Embryonic facial prominence (tissue), 1 donor: ENCODE data around the gene GAS1.

ENCODE experiments used
- DNase-seq: peaks from one replicate; pipeline ENCODE4 v3.0.0-alpha.2; 2016; ENCODE audit errors: extremely low spot score

Gene GAS1

DNA sequence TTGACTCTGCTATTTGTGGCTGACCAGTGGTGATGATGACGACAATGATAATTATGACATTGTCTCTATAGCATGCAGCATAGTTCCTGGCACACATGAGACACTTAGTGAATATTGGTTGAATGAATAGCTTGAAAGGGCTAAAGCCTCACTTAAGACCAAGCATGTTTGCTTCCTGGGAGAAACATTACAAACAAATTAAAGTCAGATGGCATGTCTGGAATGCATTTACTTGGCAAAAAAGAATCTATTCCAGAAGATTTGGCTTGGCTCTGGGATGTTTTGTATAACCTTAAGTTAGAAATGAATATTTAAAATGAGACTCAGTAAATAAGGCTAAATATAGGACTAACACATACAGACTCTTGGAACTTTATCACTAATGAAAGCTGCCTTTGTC, 21.6 kb downstream of the GAS1 start:
- no peak for DNase-seq

DNA sequence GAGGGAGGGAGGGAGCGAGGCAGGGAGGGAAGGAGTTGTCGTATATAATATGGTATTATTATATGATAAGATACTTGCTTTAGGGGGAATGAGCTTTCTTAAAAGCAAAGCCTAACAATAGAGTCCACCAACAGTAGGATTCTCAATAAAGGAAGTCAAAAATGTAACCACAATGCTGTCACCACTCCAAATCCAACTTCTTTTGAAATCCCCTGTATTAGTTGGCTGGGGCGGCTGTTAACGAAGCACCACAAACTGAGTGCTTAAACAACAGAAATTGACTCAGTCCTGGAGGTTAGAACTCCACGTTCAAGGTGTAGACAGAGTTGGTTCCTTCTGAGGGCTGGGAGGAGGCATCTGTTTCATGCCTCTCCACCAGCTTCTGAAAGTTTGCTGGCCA, 23.1 kb downstream of the GAS1 start:
- DNase-seq, result no peak

DNA sequence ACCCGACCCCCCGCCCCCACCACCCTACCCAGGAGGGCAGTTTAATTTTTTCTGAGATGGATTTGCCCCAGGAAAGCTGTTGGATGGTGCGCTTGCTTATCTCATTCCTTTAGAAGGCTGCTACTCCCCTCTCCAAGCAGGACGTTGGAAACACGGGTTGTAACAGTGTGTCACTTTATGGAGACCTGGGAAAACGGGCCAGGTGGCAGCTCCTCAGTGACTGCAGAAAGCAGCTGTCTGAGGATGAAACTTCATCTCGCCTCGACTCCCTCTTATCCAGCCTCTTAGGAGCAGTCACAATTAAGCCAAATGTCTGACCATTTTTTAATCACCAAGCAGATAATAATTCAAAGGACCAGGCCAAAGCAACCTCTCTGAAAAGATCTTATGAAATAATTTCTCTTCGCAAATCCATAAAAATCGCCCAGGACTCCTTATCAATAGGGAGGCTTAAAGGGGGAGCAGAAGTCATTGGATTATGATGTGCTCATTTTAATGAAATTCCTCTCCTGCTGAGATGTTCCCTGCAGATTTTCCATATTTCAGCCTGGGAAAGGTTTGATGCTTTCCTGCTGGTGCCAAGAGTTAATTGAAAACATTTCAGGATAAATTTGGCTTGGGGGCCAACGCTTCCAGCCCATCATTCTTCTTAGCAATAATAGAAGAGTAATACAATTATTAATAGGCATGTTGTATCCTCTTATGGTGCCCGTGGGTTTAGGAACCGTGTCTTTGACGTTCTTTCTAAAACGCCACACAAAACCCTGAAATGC, 26.0 kb downstream of the GAS1 start:
- DNase-seq, result peak; percentile 71

GRCh38 chr9:86918556-86918955, 28.8 kb downstream of the GAS1 start:
- DNase-seq, result no peak

DNA sequence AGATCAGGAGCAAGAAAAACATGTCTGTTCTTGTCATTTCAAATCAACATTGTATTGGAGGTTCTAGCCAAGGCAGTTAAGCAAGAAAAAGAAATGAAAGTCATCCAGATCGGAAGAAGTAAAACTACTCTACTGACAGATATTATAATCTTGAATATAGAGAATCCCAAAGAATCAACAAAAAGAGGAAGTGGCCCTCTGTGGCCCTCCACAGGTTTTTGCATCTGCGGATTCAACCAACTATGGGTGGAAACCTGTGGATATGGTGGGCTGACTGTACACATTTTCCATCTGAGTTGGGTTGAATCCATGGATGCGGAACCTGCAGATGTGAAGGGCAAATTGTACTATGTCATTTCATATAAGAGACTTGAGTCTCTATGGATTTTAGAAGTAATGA, 35.1 kb downstream of the GAS1 start:
- no peak for DNase-seq

DNA sequence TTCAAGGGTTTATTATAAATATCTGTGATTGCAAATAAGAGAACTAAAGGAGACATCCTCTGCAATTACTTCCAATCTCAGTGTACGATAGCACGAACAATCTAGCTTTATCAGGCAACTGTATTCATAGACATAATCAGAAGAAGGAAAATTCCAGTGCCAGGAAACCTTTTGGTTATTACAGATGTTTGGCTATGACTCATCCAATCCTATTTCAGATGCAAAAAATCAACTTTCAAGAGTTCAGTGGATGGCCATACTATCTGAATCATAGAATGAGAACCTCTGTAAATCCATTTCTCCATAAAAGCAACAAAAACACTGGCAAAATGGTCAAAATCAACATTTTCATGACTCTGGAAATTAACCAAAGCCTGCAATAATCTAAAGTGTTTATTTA, 37.9 kb downstream of the GAS1 start:
- DNase-seq, result no peak

GRCh38 chr9:86908261-86908660, 39.0 kb downstream of the GAS1 start:
- no peak for DNase-seq

DNA sequence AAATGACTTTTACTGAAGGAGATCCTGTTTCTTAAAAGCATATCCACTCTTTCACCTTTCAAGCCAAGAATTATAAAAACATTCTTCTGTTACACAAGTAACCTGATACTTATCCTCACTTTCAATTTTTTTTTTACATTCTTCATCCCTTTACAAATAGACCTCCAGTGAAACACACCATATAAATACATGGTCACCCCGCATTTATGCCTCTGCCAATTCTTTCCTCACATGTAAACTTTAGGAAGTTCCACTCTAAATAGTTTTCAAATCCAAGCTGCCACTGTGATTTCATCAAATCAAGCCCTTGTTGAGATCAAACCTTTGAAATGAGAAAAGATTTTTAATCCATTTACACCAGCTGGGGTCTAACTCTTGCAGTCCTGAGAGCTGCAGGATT, 40.0 kb downstream of the GAS1 start:
- no peak for DNase-seq

DNA sequence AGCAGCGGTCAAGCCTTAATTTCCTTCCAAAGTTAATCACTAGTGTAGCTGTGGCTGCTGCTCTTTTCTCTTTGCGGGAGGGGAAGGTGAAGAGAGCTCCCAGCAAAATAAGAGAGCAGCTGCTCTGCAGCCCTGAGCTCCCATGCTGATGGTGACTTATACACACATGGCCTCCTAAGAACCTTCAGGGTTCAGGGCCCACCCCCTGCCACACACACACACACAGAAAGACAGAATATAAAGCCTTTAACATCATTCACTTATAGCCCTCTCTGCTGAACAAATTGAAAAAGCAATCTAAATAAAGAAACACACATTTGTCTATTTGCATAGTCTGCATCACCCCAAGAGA, 43.6 kb downstream of the GAS1 start:
- no peak for DNase-seq

DNA sequence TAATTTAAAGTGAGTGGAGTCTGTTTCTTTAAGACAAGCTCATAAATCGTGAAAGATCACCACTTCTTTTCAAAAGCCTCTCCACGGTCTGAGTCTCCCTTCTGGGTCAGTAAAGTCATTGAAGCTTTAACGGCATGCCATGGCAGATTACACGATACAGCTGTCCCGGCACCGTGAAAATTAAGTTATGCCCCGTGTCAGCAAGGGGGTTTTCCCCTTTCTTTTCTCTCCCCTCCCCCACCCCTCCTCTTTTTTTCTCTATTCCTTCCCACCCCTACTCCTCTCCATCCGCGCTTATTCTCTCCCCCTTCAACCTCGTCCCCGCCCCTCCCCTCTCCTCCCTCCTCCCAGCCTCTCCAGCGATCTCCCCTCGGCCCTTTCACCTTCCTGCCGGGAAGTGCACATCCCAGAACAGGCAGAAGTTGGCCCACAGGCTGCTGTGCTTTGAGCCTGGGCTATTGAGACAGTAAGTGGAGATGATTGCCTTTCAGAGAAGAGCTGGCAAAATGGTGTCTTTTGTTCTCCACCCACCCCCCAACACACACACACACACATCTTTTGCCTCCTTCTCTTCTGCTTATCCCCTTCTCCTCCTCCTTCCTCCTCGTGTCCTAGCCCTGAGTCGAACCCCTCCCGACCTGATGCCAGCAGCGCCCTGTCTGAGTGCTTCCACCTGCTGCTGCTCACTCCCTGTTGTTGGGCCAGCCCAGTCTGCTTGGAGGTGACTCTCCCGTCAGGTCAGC, 44.1 kb downstream of the GAS1 start:
- peak; percentile 26 for DNase-seq

- no peak for DNase-seq
Observed at GRCh38 chr9:86902586-86902985, 44.7 kb downstream of the GAS1 start.

DNA sequence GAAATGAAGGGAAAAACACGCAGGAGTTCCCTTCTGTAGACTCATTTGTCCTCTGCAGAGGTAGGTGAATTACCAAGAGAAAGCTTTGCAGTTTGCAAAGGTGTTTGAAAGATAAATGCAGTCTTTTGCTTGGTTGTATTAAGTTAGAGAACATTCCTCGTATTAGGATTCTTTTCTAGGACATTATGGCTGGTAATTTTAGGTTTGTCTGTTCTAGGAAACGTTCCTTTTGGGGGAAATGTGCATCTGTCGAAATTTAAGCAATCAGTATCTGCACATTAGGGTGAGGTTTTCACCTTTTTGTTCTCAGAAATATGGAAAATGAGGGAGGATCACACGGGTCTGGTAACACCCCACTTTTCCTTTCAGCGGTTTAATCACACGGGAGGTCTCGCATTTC, 45.1 kb downstream of the GAS1 start:
- no peak for DNase-seq

GRCh38 chr9:86901511-86901910, 45.8 kb downstream of the GAS1 start:
- DNase-seq, result no peak
